NCI-H1092 (cell line): ENCODE data around the gene NANOS1.

Experiments used
- DNase-seq: peaks from one replicate; lab custom pipeline; 2025; lab: John Stamatoyannopoulos, UW

NANOS1 gene

DNA sequence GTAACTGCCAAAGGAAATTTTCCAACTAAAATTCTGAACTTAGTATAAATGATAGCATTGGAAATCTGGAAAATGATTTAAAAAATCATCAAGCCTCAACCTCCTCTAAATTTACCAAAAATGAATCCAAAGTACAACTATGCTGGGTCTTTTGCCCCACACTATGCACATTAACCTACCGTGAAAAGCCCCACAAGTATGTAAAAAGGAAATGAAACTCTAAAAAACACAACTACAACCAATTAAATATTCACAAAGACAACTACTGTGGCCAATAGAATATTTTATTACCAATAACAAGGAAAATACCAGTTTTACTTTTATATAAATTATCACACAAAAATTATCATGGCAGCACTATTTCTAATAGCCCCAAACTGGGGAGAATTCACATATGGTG, 31.8 kb downstream of the NANOS1 start:
- DNase-seq: no peak

GRCh38 chr10:119061926-119062325, 32.4 kb downstream of the NANOS1 start:
- no peak for DNase-seq

DNA sequence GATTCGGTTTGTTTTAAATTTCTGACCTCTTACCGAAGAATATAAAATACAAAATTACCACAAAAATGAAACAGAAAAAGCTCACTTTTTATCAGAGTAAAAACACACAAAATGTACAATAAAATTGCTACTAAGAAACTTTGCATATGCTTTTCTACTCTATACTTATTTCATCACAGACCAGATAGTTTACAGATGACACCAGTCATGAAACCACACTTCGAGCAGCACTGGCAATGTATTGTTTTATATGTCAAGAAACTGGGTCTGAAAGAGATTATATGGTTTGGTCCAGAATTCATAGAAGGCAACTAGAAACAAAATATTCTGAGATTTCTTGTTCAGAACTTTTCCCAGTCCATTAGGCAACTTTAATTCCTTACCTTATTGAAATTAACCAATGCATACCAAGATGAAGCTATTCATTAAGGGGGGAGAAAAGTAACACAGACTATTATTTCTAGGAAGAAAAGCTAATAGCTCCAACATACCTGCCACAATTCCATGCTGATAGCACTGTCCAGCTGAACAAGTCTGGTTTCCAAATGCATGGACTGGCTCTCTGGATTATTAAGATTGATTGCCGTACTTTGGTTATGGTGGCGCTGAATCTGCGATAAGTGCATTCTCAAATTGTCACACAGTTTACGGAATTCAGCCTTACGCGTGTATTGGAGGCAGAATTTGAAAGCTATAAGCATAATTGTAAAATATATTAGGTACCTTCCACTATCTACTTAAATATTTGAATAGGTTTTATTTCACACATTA, 41.1 kb downstream of the NANOS1 start:
- DNase-seq: no peak

- DNase-seq: no peak
Measured at GRCh38 chr10:119073584-119073983, 44.1 kb downstream of the NANOS1 start.

GRCh38 chr10:119078422-119079179, 49.1 kb downstream of the NANOS1 start:
- DNase-seq: no peak

- DNase-seq: no peak
Measured at GRCh38 chr10:119079599-119080520, 50.3 kb downstream of the NANOS1 start.

DNA sequence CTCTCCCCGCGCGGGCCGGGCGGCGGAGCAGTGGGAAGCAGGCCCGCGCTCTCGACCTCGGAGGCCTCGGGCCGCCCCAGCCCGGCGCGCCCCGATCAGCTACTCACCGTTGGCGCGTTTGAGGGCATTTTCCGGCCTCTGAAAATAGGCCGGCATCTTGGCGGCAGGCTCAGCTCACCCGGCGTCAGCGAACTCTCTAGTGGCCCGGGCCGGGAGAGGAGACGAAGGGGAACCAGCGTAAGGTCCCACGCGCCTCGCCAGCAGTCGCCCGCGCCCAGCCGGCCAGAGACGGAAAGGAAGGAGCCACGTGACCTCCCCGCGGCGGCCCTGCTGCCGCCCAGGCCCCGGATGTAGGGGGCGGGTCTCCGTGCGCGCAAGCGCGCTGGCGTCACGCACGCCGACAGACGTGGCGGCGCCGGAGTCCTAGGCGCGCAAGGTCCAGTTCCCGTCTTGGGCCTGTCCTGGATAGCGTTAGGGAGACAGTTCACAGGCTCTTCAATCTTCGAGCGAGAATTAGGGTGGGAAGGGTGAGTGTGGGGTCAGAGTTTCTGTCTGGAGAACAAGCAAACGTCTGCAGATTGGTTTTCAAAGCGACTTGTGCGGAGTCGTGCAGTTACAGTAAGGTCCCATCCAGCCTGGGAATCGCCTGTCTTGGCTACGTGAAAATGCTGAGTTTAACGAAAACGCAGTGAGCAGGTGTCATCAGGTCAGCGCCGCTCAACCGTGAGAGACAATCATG, 51.2 kb downstream of the NANOS1 start, which contains the start of gene EIF3A:
Gene EIF3A (minus strand): TSS at position 297 of the 739 bp plus-strand sequence. CDS start 141 bp downstream, at position 156.
- DNase-seq: peak; percentile 61
